Mucosa of rectum (tissue), 2 donors: ENCODE results near the gene TM4SF18.
"Not testable (repeated sequence)": the region's sequence is repeated elsewhere in the genome, so short reads cannot be mapped to it uniquely, and the experiment has no call there.

ENCODE experiments used
- H3K27ac ChIP-seq, 2 donors: one replicate each; pipeline ENCODE4 v1.7.0; 2013; ENCODE audit warnings: inconsistent platforms in 2 of 2, low read depth in 2 of 2, low read length in 2 of 2
- H3K27me3 ChIP-seq, 2 donors: one replicate each; pipeline ENCODE4 v1.7.0; 2013; ENCODE audit warnings: low read length in 2 of 2; ENCODE audit not compliant: control insufficient read depth in 2 of 2, insufficient read depth in 2 of 2
- H3K36me3 ChIP-seq, 2 donors: one replicate each; pipeline ENCODE4 v1.7.0; 2013; ENCODE audit warnings: low read length in 2 of 2; ENCODE audit not compliant: control insufficient read depth in 2 of 2, insufficient read depth in 2 of 2
- H3K4me1 ChIP-seq, 2 donors: one replicate each; pipeline ENCODE4 v1.7.0; 2013; ENCODE audit warnings: low read length in 2 of 2, mild to moderate bottlenecking in 1 of 2; ENCODE audit not compliant: control insufficient read depth in 2 of 2, insufficient read depth in 2 of 2
- H3K4me3 ChIP-seq, 2 donors: one replicate each; pipeline ENCODE4 v1.7.0; 2013; ENCODE audit warnings: low read length in 2 of 2
- H3K9ac ChIP-seq, 2 donors: one replicate each; pipeline ENCODE4 v1.7.0; 2013; ENCODE audit warnings: low read length in 2 of 2, low read depth in 1 of 2, mild to moderate bottlenecking in 1 of 2
- H3K9me3 ChIP-seq, 2 donors: one replicate each; pipeline ENCODE4 v1.7.0; 2013; ENCODE audit warnings: low read length in 2 of 2; ENCODE audit not compliant: control insufficient read depth in 2 of 2
- donor health status: healthy.
- donor health status: Normal muscosa, but diverticular disease.

TM4SF18 gene

DNA sequence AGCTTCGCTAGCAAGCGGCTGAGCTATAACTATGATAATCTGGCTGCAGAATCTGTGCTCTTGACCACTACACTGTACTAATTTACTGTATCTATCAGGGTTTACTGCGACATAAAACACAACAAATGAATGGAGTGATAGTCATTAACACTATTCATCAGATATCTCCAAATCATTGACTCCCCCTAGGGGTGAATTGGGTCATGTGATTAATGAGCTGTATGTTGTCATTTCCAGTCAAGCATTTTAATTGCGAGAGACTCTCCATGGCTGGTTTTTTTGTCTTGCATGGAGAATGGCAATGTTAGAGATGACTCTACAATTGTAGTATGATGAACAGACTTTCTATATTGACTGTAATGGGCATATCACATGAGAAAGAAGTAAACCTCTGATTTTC, 10.5 kb upstream of the TM4SF18 start:
- peaks cover 0 to 2% of the 10 kb centered on the region in 2 donors for H3K4me1 ChIP-seq

DNA sequence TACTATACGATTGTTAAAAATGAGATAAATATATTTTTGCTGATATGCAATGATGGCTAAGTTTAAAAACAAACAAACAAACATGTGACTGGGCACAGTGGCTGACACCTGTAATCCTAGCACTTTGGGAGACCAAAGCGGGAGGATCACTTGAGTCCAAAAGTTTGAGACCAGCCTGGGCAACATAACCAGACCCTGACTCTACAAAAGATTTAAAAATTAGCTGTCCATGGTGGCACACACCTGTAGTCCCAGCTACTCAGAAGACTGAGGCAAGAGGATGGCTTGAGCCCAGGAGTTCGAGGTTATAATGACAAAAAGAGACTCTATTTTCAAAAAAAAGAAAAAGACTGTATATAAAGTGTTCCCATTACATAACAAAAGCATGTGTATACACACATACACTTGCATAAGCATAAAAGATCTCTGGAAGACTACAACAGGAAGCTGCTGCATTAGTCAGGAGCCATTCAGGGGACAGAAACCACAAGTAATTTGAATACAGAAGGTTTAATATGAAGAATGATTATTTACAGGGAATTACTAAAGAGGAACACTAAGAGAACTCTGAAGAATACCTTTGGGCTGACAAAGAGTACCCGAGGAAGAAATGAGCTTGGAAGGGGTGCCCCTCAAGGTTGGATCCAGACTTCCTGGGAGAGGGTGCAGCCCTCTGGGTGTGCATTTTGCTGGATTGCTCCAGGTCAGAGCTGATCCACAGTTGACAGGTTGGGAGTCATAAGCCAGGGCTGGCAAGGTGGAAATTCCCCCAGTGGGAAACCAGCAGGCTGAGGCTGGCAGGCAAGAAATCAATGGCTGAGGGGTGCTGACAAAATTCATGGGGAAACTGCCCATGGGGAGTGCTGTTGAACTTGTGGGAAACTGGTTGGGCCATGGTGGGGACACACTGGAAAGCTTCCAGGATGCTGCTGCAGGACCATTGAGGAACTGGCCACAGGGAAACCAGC, 9.3 kb upstream of the TM4SF18 start:
- H3K36me3 ChIP-seq: no peaks in the 10 kb centered on the region
- H3K4me1 ChIP-seq: peaks cover 0 to 2% of the 10 kb centered on the region in 2 donors
- H3K27ac ChIP-seq: no peak overlapping the region
- H3K4me3 ChIP-seq: no peak overlapping the region
- no peaks in the 10 kb centered on the region for H3K9me3 ChIP-seq
- H3K9ac ChIP-seq: no peak overlapping the region
- no peaks in the 10 kb centered on the region for H3K27me3 ChIP-seq

More for the DNA sequence above, 10.5 kb upstream of the TM4SF18 start:
- Histone ChIP-seq H3K9ac (no peak overlapping the region), H3K27me3 (no peaks in the 10 kb centered on the region), H3K36me3 (no peaks in the 10 kb centered on the region), H3K27ac (no peak overlapping the region), H3K4me3 (no peak overlapping the region), H3K9me3 (no peaks in the 10 kb centered on the region)

- H3K9ac ChIP-seq: no peak overlapping the region
- H3K9me3 ChIP-seq: no peaks in the 10 kb centered on the region
- peaks cover 0 to 2% of the 10 kb centered on the region in 2 donors for H3K4me1 ChIP-seq
- H3K27ac ChIP-seq: peak overlapping the region; percentile 20 to 27
- H3K4me3 ChIP-seq: no peak overlapping the region
- no peaks in the 10 kb centered on the region for H3K36me3 ChIP-seq
- no peaks in the 10 kb centered on the region for H3K27me3 ChIP-seq
Measured at GRCh38 chr3:149340310-149340933, 7.0 kb upstream of the TM4SF18 start.

GRCh38 chr3:149339931-149340309, 6.5 kb upstream of the TM4SF18 start:
- Histone ChIP-seq H3K4me1 (peaks cover 0 to 2% of the 10 kb centered on the region in 2 donors), H3K27ac (peak overlapping the region; percentile 20 to 27), H3K9ac (no peak overlapping the region), H3K36me3 (no peaks in the 10 kb centered on the region), H3K4me3 (no peak overlapping the region), H3K27me3 (no peaks in the 10 kb centered on the region), H3K9me3 (no peaks in the 10 kb centered on the region)

DNA sequence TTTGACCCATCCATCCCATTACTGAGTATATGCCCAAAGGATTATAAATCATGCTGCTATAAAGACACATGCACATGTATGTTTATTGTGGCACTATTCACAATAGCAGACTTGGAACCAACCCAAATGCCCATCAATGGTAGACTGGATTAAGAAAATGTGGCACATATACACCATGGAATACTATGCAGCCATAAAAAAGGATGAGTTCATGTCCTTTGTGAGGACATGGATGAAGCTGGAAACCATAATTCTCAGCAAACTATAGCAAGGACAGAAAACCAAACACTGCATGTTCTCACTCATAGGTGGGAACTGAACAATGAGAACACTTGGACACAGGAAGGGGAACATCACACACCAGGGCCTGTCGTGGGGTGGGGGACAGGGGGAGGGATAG, 4.0 kb upstream of the TM4SF18 start:
- not testable (repeated sequence) for H3K36me3 ChIP-seq, H3K27ac ChIP-seq, H3K27me3 ChIP-seq, H3K9me3 ChIP-seq, H3K4me3 ChIP-seq, H3K4me1 ChIP-seq, H3K9ac ChIP-seq

- no peak overlapping the region for H3K27ac ChIP-seq
- no peaks in the 10 kb centered on the region for H3K27me3 ChIP-seq
- no peak overlapping the region for H3K9ac ChIP-seq
- H3K36me3 ChIP-seq: no peaks in the 10 kb centered on the region
- H3K4me3 ChIP-seq: no peak overlapping the region
- H3K4me1 ChIP-seq: peaks cover 0 to 2% of the 10 kb centered on the region in 2 donors
- no peaks in the 10 kb centered on the region for H3K9me3 ChIP-seq
Measured at GRCh38 chr3:149336925-149337324, 3.5 kb upstream of the TM4SF18 start.

- Histone ChIP-seq H3K9ac (no peak overlapping the region), H3K27ac (no peak overlapping the region), H3K9me3 (no peaks in the 10 kb centered on the region), H3K4me1 (no peaks in the 10 kb centered on the region), H3K27me3 (no peaks in the 10 kb centered on the region), H3K36me3 (no peaks in the 10 kb centered on the region), H3K4me3 (no peak overlapping the region)
Measured at GRCh38 chr3:149332771-149333170, 665 bp downstream of the TM4SF18 start.

GRCh38 chr3:149332227-149332765, 1.1 kb downstream of the TM4SF18 start:
- H3K9me3 ChIP-seq: no peaks in the 10 kb centered on the region
- no peak overlapping the region for H3K9ac ChIP-seq
- H3K27me3 ChIP-seq: no peaks in the 10 kb centered on the region
- no peak overlapping the region for H3K27ac ChIP-seq
- H3K4me3 ChIP-seq: no peak overlapping the region
- H3K4me1 ChIP-seq: no peaks in the 10 kb centered on the region
- H3K36me3 ChIP-seq: no peaks in the 10 kb centered on the region

DNA sequence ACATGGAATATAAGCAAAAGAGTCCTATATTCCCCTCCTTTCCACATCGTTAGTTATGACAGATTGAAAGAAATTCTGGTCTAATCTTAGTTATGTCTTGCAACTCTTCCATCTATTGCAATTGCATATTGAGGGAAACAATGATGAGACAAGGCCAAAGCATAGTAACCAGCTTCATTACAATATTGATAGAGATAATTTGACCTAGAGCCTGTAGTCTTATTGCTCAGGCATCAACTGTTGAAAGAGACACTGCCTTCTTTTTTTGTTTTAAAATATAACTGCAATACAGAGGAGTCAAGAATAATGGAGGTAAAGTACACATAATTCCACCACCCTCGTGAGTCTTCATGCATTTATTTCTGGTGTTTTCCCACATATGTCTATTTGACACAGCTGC, 2.0 kb downstream of the TM4SF18 start:
- no peak overlapping the region for H3K9ac ChIP-seq
- H3K4me3 ChIP-seq: no peak overlapping the region
- H3K4me1 ChIP-seq: no peaks in the 10 kb centered on the region
- H3K27me3 ChIP-seq: no peaks in the 10 kb centered on the region
- H3K27ac ChIP-seq: no peak overlapping the region
- H3K36me3 ChIP-seq: no peaks in the 10 kb centered on the region
- H3K9me3 ChIP-seq: no peaks in the 10 kb centered on the region

- no peak overlapping the region for H3K9ac ChIP-seq
- H3K27ac ChIP-seq: no peak overlapping the region
- no peaks in the 10 kb centered on the region for H3K4me1 ChIP-seq
- H3K4me3 ChIP-seq: no peak overlapping the region
- no peaks in the 10 kb centered on the region for H3K36me3 ChIP-seq
- H3K9me3 ChIP-seq: no peaks in the 10 kb centered on the region
- H3K27me3 ChIP-seq: no peaks in the 10 kb centered on the region
Measured at GRCh38 chr3:149330609-149331331, 2.7 kb downstream of the TM4SF18 start.
